Lower leg skin (tissue), 4 donors: ENCODE data around the gene ZCWPW1. TPM values are rescaled to one million over a fixed set of nuclear protein-coding genes. Genes with fewer than 3 reads are reported as not detected.

Experiments used
- DNase-seq, 2 donors: peaks; one replicate each; pipeline ENCODE4 v3.0.0-alpha.2; 2019; ENCODE audit warnings: low spot score in 2 of 2
- H3K4me3 ChIP-seq: fragments of 200-600 bp; sonication (generic); 2 replicates; pipeline ENCODE4 v1.5.1; 2017; ENCODE audit warnings: mild to moderate bottlenecking, low read depth; ENCODE audit not compliant: poor library complexity, severe bottlenecking
- CTCF ChIP-seq, 3 donors: fragments of 450-650 bp; IDR thresholded peaks; one replicate each; pipeline ENCODE4 v1.5.1; 2016; ENCODE audit warnings: antibody characterized with exemption in 3 of 3, mild to moderate bottlenecking in 3 of 3, moderate library complexity in 2 of 3
- POLR2A ChIP-seq, 2 donors: fragments of 450-650 bp; IDR thresholded peaks; one replicate each; pipeline ENCODE4 v1.6.1; 2016 to 2017; ENCODE audit warnings: antibody characterized with exemption in 2 of 2, mild to moderate bottlenecking in 1 of 2, moderate library complexity in 1 of 2
- WGBS, 2 donors: methylation state at CpG; one replicate each; pipeline ENCODE4 v1.1.5; 2018; 5-methylcytosine and 5-hydroxymethylcytosine counted together
- intact Hi-C: fragments of 100-400 bp; cut with DNase I; formaldehyde crosslinking; loops from one replicate; pipeline ENCODE4 v1.15.0; 2023; ENCODE audit warnings: low total_unique reads
- total RNA-seq, 4 donors: library from RNA; depleted of rRNA; stranded (reverse); fragments of >200 nt; gene quantifications; one replicate each; pipeline ENCODE4 v1.1.0, GENCODE V29; 2016

Gene ZCWPW1
- total RNA-seq, 4 donors from 2014 or later, result 2.2 to 6.3 (median 4.6) TPM

GRCh38 chr7:100430493-100431285 is 2.2 kb upstream of the ZCWPW1 start:
- intact Hi-C loops, result no loop called here
- no peak for TF ChIP-seq CTCF (IDR thresholded peaks at IDR 0.05)
- TF ChIP-seq POLR2A (IDR thresholded peaks at IDR 0.05), result no peak
- peak overlapping the region; percentile 82 for H3K4me3 ChIP-seq
- WGBS, 2 donors, result 20 to 24% methylated on average over 28 to 31 of the region's 31 CpGs
- peak in 1 of 2 donors; percentile 89 for DNase-seq

GRCh38 chr7:100429637-100430492 is 1.4 kb upstream of the ZCWPW1 start, which contains the start of gene MEPCE:
TSS of gene MEPCE (plus strand) at chr7:100429831. CDS start at chr7:100430019, 188 bp downstream.
- no peak for TF ChIP-seq POLR2A (IDR thresholded peaks at IDR 0.05)
- TF ChIP-seq CTCF (IDR thresholded peaks at IDR 0.05), result no peak
- H3K4me3 ChIP-seq, result peak within 1 kb of the TSS; percentile 82
- peak; percentile 95 to 99 for DNase-seq
- intact Hi-C loops, result no loop called here
- 0 to 1% methylated on average over 45 to 73 of the region's 95 CpGs for WGBS, 2 donors

GRCh38 chr7:100428967-100429636 is 599 bp upstream of the ZCWPW1 start:
- H3K4me3 ChIP-seq, result peak overlapping the region; percentile 82
- TF ChIP-seq CTCF (IDR thresholded peaks at IDR 0.05) (no peak), POLR2A (IDR thresholded peaks at IDR 0.05) (peak in 1 of 2 donors; percentile 57)
- DNase-seq, result peak; percentile 100
- 0% methylated on average over 25 to 39 of the region's 40 CpGs for WGBS, 2 donors
- intact Hi-C loops, result no loop called here

- TF ChIP-seq CTCF (IDR thresholded peaks at IDR 0.05) (no peak), POLR2A (IDR thresholded peaks at IDR 0.05) (no peak)
- intact Hi-C loops, result no loop called here
- 45 to 58% methylated on average over 16 of the region's 16 CpGs for WGBS, 2 donors
- DNase-seq, result no peak
- no peak overlapping the region for H3K4me3 ChIP-seq
Measured at GRCh38 chr7:100427762-100428198, 723 bp downstream of the ZCWPW1 start.

- TF ChIP-seq CTCF (IDR thresholded peaks at IDR 0.05) (no peak), POLR2A (IDR thresholded peaks at IDR 0.05) (no peak)
- H3K4me3 ChIP-seq, result no peak overlapping the region
- DNase-seq, result no peak
- intact Hi-C loops, result no loop called here
Measured at GRCh38 chr7:100426516-100426915, 2.0 kb downstream of the ZCWPW1 start.
